DMS53 treated with DMSO at 0.1 percent for 48 hours (cell line): ENCODE measurements around the gene NCKAP5.

ENCODE experiments used
- DNase-seq: peaks from one replicate; lab custom pipeline; 2025; ENCODE audit not compliant: unreplicated experiment; lab: John Stamatoyannopoulos, UW

The NCKAP5 gene

GRCh38 chr2:133292259-133292658 is 276.0 kb downstream of the NCKAP5 start:
- DNase-seq = no peak

- no peak for DNase-seq
These were observed 280.6 kb downstream of the NCKAP5 start for GRCh38 chr2:133287709-133288108.

GRCh38 chr2:133286326-133286922 is 281.8 kb downstream of the NCKAP5 start:
- DNase-seq = no peak

DNA sequence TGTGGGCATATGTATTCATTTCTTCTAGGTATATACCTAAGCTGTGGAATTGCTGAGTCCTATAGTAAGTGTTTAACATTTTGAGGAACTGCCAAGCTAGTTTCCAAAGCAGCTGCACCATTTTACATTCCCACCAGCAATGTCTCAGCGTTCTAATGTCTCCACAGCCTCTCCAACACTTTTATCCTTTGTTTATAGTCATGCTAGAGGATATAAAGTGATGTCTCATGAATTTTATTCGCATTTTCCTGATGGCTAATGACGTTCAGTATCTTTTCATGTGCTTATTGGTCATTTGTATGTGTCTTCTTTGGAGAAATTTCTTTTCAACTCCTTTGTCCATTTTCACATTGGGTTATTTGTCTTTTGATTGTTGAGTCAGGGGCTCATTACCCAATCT is 295.2 kb downstream of the NCKAP5 start:
- no peak for DNase-seq

- DNase-seq = no peak
These were observed 297.2 kb downstream of the NCKAP5 start for GRCh38 chr2:133271105-133271504.

DNA sequence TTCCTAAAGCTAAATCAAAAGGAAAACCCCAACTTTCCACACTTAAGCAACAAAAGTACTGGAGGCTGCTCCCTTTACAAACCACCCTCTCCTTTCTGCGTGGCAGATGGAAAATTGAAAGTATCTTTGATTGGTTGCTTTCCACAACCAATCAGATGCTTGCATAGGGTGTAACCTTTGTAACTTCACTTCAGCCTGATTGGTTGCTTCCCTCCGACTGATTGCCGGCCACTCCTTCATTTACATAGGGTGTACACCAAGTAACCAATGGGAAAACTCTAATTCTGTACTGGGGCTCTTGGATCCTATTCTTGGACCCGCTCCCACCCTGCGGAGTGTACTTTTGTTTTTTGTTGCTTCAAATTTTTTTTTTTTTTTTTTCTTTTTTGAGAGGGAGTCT is 297.7 kb downstream of the NCKAP5 start:
- no peak for DNase-seq

GRCh38 chr2:133266926-133267590 is 301.2 kb downstream of the NCKAP5 start:
- no peak for DNase-seq

DNA sequence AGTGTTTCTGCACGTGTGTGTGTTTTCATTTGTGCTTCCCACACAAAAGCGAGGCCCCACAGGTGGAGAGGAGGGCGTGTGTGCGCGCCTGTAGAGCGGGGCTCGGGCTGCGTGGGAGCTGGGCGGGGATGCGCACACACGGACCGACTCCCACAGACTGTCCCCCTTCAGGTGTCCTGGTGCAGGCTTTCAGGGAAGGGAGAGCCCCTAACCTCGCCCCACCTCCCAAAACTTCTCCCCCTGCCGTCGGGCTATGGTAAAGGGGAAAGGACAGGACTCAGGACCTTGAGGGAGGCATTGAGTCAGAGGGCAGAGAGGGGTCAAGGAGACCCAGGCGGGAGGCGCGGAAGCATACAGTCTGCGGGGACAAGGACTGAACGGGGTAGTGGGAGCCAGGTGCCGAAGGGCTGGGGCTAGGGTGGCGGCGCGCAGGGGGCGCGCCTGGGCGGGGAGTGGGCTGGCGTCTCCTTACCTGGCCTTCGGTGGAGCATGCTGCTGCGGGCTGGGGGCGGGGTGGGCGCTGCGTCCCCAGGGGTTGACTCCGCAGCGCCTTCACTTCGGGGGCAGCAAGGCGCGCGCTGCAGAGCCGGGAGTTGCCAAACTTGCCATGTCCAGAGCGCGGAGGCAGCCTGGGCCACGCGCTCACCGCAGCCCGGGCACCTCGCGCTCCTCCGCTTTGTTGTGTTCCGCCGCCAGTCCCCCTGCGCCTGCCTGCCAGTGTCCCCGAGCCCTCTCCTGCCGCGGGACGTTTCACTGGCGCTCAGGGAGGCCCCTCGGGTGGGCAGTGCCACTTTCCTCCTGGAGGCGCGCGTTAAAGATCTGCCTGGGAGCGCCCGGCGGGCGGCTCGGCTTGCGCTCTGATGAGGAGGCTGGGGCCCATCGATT is 302.0 kb downstream of the NCKAP5 start:
- DNase-seq = no peak

GRCh38 chr2:133265432-133265949 is 302.8 kb downstream of the NCKAP5 start:
- DNase-seq = no peak

- no peak for DNase-seq
These were observed 303.3 kb downstream of the NCKAP5 start for GRCh38 chr2:133264989-133265401.

DNA sequence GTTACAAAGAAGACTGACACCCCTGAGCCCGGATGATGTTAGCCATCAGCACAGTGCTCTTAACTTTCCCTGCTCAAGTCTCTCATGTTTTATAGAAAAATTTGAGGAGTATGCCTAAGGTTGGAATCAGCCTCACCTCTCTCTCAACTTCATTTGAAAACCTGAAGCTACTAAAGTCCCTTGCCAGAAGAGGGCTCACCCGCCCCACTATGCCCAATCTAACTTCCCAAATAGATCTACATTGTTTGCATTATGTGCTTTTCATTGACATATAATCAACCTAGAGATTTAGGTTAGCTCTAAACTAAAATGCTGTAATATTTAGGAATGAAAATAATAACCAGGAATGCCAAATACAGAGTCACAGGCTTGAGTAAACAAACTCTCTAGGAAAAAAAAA is 305.4 kb downstream of the NCKAP5 start:
- no peak for DNase-seq

DNA sequence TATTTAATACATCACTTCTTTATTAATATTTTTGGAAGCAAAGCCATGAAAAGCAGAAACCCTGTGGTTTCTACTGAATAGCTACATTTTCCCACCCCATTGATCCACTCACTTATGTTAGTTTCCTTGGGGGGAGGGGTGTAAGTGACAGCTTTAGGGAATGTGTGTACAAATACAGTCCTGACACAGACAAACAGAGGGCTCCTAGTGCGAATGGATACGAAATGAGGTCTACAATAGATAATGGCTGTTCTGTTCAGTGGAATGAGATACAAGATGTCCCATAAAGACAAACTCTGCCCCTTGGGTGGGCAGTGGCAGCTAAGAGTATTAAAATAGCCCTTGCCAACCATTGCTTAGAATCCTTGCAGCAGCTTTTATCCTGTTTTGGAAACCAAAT is 312.9 kb downstream of the NCKAP5 start:
- DNase-seq = no peak

DNA sequence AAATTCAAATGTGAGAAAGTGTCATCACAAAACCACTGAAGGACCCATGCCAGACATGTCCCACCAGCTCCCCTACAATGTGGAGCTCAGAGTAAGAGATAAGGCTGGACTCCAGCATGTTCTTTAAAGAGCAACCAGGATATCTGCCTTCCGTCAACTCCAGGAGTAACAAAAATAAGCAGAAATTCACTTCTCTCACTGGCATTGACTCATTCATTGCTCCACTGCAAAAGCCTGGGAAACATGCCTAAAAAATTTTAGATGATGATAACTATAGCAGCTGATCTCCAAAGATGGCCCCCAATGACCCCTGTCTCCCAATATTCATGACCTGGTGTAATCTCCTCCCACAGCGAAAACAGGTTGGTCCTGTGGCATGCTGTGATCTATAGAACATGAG is 314.5 kb downstream of the NCKAP5 start:
- DNase-seq = no peak

GRCh38 chr2:133252780-133253355 is 315.4 kb downstream of the NCKAP5 start:
- no peak for DNase-seq

DNA sequence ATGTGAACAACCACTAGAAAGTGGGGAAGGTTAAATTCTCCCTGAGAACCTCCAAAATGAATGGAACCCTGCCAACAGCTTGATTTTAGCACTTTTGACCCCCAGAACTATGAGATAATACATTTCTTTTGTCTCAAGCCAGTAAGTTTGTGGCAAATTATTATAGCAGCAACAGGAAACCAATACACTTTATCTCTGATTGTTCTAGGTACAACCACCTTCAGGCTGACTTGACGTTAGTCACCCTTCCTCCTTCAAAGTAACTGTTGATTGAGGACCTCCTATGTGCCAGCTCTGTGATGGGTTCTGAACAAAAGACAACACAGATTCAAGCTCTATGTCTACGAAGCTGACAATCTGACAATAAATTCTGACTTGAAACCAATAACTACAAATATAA is 318.9 kb downstream of the NCKAP5 start:
- no peak for DNase-seq

GRCh38 chr2:133248264-133248663 is 320.0 kb downstream of the NCKAP5 start:
- no peak for DNase-seq

GRCh38 chr2:133247631-133248030 is 320.6 kb downstream of the NCKAP5 start:
- DNase-seq = no peak

- no peak for DNase-seq
These were observed 327.1 kb downstream of the NCKAP5 start for GRCh38 chr2:133241224-133241571.

DNA sequence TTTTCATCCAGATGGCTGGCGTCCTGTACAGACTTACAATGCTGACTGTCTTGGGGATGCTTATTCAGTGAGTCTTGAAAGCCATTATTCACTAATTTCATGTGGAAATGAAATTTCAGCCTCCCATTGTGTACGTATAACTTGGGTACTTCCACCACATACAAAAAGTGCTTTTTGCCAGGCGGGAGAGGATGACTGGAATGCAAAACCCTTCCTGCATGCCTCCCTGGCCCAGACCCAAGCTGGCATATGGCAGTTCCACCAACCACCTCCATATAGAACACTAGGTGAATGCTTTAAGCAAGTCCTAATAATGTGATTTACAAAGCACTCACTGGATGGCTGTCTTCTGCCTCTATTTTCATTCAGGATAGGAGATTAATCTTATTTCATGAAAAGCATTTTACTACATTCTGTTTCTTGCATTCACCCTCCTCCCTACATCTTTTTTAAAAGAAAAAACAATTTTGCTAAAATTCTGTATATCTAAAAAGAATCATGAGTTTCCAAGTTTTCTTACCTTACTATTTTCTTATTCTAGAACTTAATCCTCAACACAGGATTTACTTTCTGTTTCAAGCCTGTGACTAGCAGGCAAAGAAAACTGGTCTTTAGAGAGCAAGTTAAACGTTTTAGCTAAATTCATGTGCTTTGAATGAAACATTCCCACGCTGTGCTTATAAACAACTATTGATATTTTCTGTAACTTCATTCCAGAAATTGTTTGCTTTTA is 327.6 kb downstream of the NCKAP5 start:
- no peak for DNase-seq

- DNase-seq = no peak
These were observed 332.3 kb downstream of the NCKAP5 start for GRCh38 chr2:133235968-133236367.

DNA sequence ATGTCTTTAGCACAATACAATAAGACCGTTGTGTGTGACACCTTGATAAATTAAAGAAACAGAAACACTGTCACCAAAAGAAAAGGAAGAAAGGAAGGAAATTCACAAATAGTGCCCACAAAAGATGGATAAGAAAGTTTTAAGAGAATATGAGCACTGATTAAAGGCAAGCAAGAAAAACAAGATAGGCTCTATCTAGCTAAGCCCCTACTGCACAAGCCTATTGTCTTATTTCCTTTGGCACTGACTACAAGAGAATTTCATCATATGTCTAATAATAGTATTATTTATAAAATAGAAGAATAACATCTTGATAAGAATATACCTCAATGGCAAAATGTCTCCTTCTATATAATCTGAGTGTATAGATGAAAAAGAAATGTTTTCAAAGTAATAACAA is 335.7 kb downstream of the NCKAP5 start:
- no peak for DNase-seq
